Neuronal stem cell (in vitro differentiated cells): ENCODE data around the gene ZNF575.

Experiments
- DNase-seq: peaks from one replicate; pipeline ENCODE4 v3.0.0-alpha.2; 2013; ENCODE audit warnings: low spot score
- H2AFZ ChIP-seq: one replicate; pipeline ENCODE4 v1.6.1; 2013; ENCODE audit warnings: mild to moderate bottlenecking, low read length, inconsistent platforms
- H2AK5ac ChIP-seq: 2 replicates; pipeline ENCODE4 v1.6.1; 2013; ENCODE audit warnings: low read depth, mild to moderate bottlenecking, inconsistent platforms, low read length, moderate library complexity, mixed read lengths
- H2BK120ac ChIP-seq: 2 replicates; pipeline ENCODE4 v1.6.1; 2013; ENCODE audit warnings: low read depth, mild to moderate bottlenecking, inconsistent platforms, low read length, moderate library complexity, mixed read lengths
- H2BK12ac ChIP-seq: one replicate; pipeline ENCODE4 v1.6.1; 2013; ENCODE audit warnings: low read length, inconsistent platforms
- H2BK15ac ChIP-seq: 2 replicates; pipeline ENCODE4 v1.6.1; 2013; ENCODE audit warnings: mild to moderate bottlenecking, low read length, inconsistent platforms, mixed read lengths
- H2BK5ac ChIP-seq: one replicate; pipeline ENCODE4 v1.6.1; 2013; ENCODE audit warnings: inconsistent platforms, mild to moderate bottlenecking, low read length, moderate library complexity
- H3K14ac ChIP-seq: one replicate; pipeline ENCODE4 v1.6.1; 2013; ENCODE audit warnings: low read length, inconsistent platforms
- H3K18ac ChIP-seq: 2 replicates; pipeline ENCODE4 v1.6.1; 2013; ENCODE audit warnings: low read length, inconsistent platforms
- H3K23ac ChIP-seq: 2 replicates; pipeline ENCODE4 v1.6.1; 2013; ENCODE audit warnings: low read depth, mild to moderate bottlenecking, mixed read lengths, low read length, inconsistent platforms; ENCODE audit not compliant: poor library complexity
- H3K27ac ChIP-seq: replicated peaks from 3 replicates; pipeline ENCODE4 v1.5.1; 2013; ENCODE audit warnings: low read length, inconsistent platforms
- H3K27me3 ChIP-seq, 3 experiments: 2 replicates each; pipeline ENCODE4 v1.6.1; 2013; ENCODE audit warnings: low read length in 3 of 3, mild to moderate bottlenecking in 2 of 3, inconsistent platforms in 1 of 3, low read depth in 1 of 3, mixed read lengths in 1 of 3, moderate library complexity in 1 of 3; ENCODE audit not compliant: control insufficient read depth in 3 of 3, insufficient read depth in 3 of 3
- H3K36me3 ChIP-seq, 2 donors: replicated peaks in 1 of 2; 2 replicates each; pipeline ENCODE4 v1.6.1; 2013; ENCODE audit warnings: low read length in 2 of 2; ENCODE audit not compliant: control insufficient read depth in 2 of 2, insufficient read depth in 2 of 2
- H3K4ac ChIP-seq: 2 replicates; pipeline ENCODE4 v1.6.1; 2013; ENCODE audit warnings: inconsistent platforms, mild to moderate bottlenecking, low read length, moderate library complexity
- H3K4me1 ChIP-seq, 2 donors: 1 replicate in 1 of 2; 2 replicates in 1 of 2; pipeline ENCODE4 v1.6.1; 2013; ENCODE audit warnings: low read length in 2 of 2, low read depth in 1 of 2; ENCODE audit not compliant: control insufficient read depth in 2 of 2, insufficient read depth in 1 of 2
- H3K4me2 ChIP-seq: one replicate; pipeline ENCODE4 v1.6.1; 2013; ENCODE audit warnings: mild to moderate bottlenecking, low read length, inconsistent platforms; ENCODE audit not compliant: insufficient read depth, poor library complexity, severe bottlenecking
- H3K4me3 ChIP-seq, 2 donors: 2 replicates each; pipeline ENCODE4 v1.5.1; 2013; ENCODE audit warnings: low read length in 2 of 2, mild to moderate bottlenecking in 2 of 2, inconsistent platforms in 1 of 2, moderate library complexity in 1 of 2
- H3K79me1 ChIP-seq: one replicate; pipeline ENCODE4 v1.6.1; 2013; ENCODE audit warnings: low read depth, mild to moderate bottlenecking, inconsistent platforms, low read length, moderate library complexity
- H3K9ac ChIP-seq: one replicate; pipeline ENCODE4 v1.6.1; 2013; ENCODE audit warnings: mild to moderate bottlenecking, low read depth, low read length, inconsistent platforms; ENCODE audit not compliant: poor library complexity
- H3K9me3 ChIP-seq, 2 donors: replicated peaks in 1 of 2; 2 replicates each; pipeline versions ENCODE3 to v1.6.1; 2013; ENCODE audit warnings: low read length in 2 of 2, mild to moderate bottlenecking in 2 of 2, inconsistent platforms in 1 of 2, low read depth in 1 of 2, mixed read lengths in 1 of 2, moderate library complexity in 1 of 2; ENCODE audit not compliant: control insufficient read depth in 2 of 2, insufficient read depth in 1 of 2
- H4K8ac ChIP-seq: one replicate; pipeline ENCODE4 v1.6.1; 2013; ENCODE audit warnings: low read depth, mild to moderate bottlenecking, inconsistent platforms, low read length, moderate library complexity
- H4K91ac ChIP-seq: one replicate; pipeline ENCODE4 v1.6.1; 2013; ENCODE audit warnings: low read length, low read depth, mild to moderate bottlenecking, inconsistent platforms; ENCODE audit not compliant: poor library complexity
- WGBS, 2 donors: extraction: QIAGEN DNeasy Blood & Tissue Kit; methylation state at CpG; one replicate each; pipeline ENCODE4 v1.1.7; 2013; ENCODE audit warnings: missing lambda C conversion rate in 2 of 2, mixed read lengths in 1 of 2; ENCODE audit not compliant: insufficient read length in 2 of 2, insufficient replicate concordance in 1 of 2; ENCODE audit errors: extremely low coverage in 2 of 2; 5-methylcytosine and 5-hydroxymethylcytosine counted together

Gene ZNF575

DNA sequence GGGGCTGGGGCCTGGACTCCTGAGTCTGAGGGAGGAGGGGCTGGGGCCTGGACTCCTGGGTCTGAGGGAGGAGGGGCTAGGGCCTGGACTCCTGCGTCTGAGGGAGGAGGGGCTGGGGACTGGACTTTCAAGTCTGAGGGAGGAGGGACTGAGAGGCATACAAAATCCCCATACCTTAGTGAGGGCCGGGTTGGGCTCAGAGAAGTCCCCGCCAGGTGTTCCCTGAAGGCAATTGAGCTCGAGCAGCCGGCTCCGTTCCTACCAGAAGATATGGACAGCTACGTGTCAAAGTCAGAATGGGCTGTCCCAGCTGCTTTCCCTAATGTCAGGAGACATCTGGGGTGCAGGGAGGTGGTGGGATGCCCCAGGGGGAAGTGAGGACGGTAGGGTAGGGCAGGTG, 37.9 kb upstream of the ZNF575 start:
- no peaks in the 10 kb centered on the region for H3K9me3 ChIP-seq
- H3K36me3 ChIP-seq: peaks cover 7 to 31% of the 10 kb centered on the region in 2 donors
- no peak overlapping the region for H4K8ac ChIP-seq
- no peak overlapping the region for H2AK5ac ChIP-seq
- H2AFZ ChIP-seq: no peak overlapping the region
- H3K9ac ChIP-seq: no peak overlapping the region
- no peak overlapping the region for H3K14ac ChIP-seq
- no peak overlapping the region for H3K4me2 ChIP-seq
- H3K4me1 ChIP-seq: no peaks in the 10 kb centered on the region
- H3K18ac ChIP-seq: no peak overlapping the region
- DNase-seq: no peak
- H3K4me3 ChIP-seq: no peak overlapping the region
- H3K4ac ChIP-seq: no peak overlapping the region
- H2BK5ac ChIP-seq: no peak overlapping the region
- whole genome bisulfite sequencing, 2 donors: no CpG with 5 or more reads among the region's 8 CpGs
- no peak overlapping the region for H2BK15ac ChIP-seq
- no peaks in the 10 kb centered on the region for H3K79me1 ChIP-seq
- no peak overlapping the region for H3K23ac ChIP-seq
- no peak overlapping the region for H4K91ac ChIP-seq
- H2BK120ac ChIP-seq: no peak overlapping the region
- H2BK12ac ChIP-seq: no peak overlapping the region
- H3K27me3 ChIP-seq: no peaks in the 10 kb centered on the region
- H3K27ac ChIP-seq: no peak overlapping the region

GRCh38 chr19:43496960-43497359, 36.0 kb upstream of the ZNF575 start:
- Histone ChIP-seq H4K91ac (no peak overlapping the region), H2AK5ac (no peak overlapping the region), H2BK12ac (no peak overlapping the region), H3K27ac (no peak overlapping the region), H4K8ac (no peak overlapping the region), H2BK5ac (no peak overlapping the region), H2BK15ac (no peak overlapping the region), H3K14ac (no peak overlapping the region), H3K4me2 (no peak overlapping the region), H3K9me3 (no peaks in the 10 kb centered on the region), H2BK120ac (no peak overlapping the region), H3K79me1 (no peaks in the 10 kb centered on the region), H3K27me3 (peaks cover 0 to 7% (median 0%) of the 10 kb centered on the region in 3 experiments), H3K36me3 (peaks cover 7 to 30% of the 10 kb centered on the region in 2 donors), H3K4me3 (no peak overlapping the region), H3K23ac (no peak overlapping the region), H2AFZ (no peak overlapping the region), H3K18ac (no peak overlapping the region), H3K4ac (no peak overlapping the region), H3K9ac (no peak overlapping the region), H3K4me1 (peaks cover 0 to 4% of the 10 kb centered on the region in 2 donors)
- WGBS, 2 donors: no CpG with 5 or more reads among the region's 7 CpGs
- no peak for DNase-seq

DNA sequence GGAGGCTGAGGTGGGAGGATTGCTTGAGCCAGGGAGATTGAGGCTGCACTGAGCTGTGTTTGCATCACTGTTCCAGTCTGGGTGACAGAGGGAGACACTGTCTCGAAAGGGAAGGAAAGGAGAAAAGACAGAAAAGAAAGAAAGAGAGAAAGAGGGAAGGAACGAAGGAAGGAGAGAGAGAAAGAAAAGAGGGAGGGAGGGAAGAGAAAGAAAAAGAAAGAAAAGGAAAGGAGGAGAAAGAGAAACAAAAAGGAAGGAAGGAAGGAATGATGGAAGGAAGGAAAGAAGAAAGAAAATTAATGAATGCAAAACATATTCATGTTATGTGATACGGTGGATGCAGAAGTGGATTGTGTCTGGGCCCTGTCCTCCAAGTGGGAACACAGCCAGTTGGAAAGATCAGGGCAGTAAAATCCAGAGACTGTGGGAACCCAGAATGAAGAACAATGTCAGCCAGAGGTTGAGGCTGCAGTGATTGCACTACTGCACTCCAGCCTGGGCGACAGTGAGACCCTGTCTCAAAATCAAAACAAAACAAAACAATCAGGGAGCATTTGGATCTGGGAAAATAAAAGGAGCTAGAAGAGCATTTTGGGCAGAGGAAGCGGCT, 34.6 kb upstream of the ZNF575 start:
- Histone ChIP-seq H3K9me3 (no peaks in the 10 kb centered on the region), H3K4me3 (no peak overlapping the region), H3K27ac (no peak overlapping the region), H3K4ac (no peak overlapping the region), H3K23ac (no peak overlapping the region), H3K36me3 (peaks cover 7 to 31% of the 10 kb centered on the region in 2 donors), H3K14ac (no peak overlapping the region), H3K79me1 (no peaks in the 10 kb centered on the region), H2BK12ac (no peak overlapping the region), H3K4me2 (no peak overlapping the region), H2AFZ (no peak overlapping the region), H2BK5ac (no peak overlapping the region), H2AK5ac (no peak overlapping the region), H3K18ac (no peak overlapping the region), H2BK120ac (no peak overlapping the region), H3K9ac (no peak overlapping the region), H2BK15ac (no peak overlapping the region), H3K4me1 (peaks cover 0 to 8% of the 10 kb centered on the region in 2 donors), H4K8ac (no peak overlapping the region), H3K27me3 (peaks cover 0 to 21% (median 0%) of the 10 kb centered on the region in 3 experiments), H4K91ac (no peak overlapping the region)
- no peak for DNase-seq
- no CpG with 5 or more reads among the region's 5 CpGs for WGBS, 2 donors

DNA sequence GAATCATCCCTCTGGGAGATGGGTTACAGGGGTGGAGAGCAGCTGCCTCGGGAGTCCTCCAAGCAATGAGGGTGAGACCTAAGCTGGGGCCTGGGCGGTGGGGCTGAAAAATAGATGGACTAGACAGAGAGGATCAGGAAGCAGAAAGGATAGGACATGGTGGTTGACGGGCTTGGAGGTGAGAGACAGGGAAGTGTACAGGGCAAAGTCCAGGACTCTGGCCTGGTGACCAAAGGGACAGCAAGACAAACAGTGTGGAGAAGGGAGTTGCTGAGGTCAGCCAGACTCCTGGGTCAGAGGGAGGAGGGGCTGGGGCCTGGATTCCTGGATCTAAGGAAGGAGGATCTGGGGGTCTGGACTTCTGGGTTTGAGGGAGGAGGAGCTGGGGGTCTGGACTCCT, 33.9 kb upstream of the ZNF575 start:
- no peak overlapping the region for H2BK15ac ChIP-seq
- no CpG with 5 or more reads among the region's 3 CpGs for WGBS, 2 donors
- H3K4me2 ChIP-seq: no peak overlapping the region
- no peak for DNase-seq
- H3K9ac ChIP-seq: no peak overlapping the region
- H3K23ac ChIP-seq: no peak overlapping the region
- no peak overlapping the region for H4K8ac ChIP-seq
- no peak overlapping the region for H3K27ac ChIP-seq
- peaks cover 0 to 26% (median 0%) of the 10 kb centered on the region in 3 experiments for H3K27me3 ChIP-seq
- H3K79me1 ChIP-seq: no peaks in the 10 kb centered on the region
- H2BK5ac ChIP-seq: no peak overlapping the region
- no peak overlapping the region for H3K4ac ChIP-seq
- H3K9me3 ChIP-seq: no peaks in the 10 kb centered on the region
- no peak overlapping the region for H3K4me3 ChIP-seq
- no peak overlapping the region for H2BK12ac ChIP-seq
- peaks cover 7 to 29% of the 10 kb centered on the region in 2 donors for H3K36me3 ChIP-seq
- H2AK5ac ChIP-seq: no peak overlapping the region
- no peak overlapping the region for H3K18ac ChIP-seq
- H4K91ac ChIP-seq: no peak overlapping the region
- no peak overlapping the region for H2BK120ac ChIP-seq
- no peak overlapping the region for H2AFZ ChIP-seq
- peaks cover 0 to 8% of the 10 kb centered on the region in 2 donors for H3K4me1 ChIP-seq
- no peak overlapping the region for H3K14ac ChIP-seq
